ENCODE measurements around the gene DHX38.
"Not testable (repeated sequence)": the region's sequence is repeated elsewhere in the genome, so short reads cannot be mapped to it uniquely, and the experiment has no call there.

DNA sequence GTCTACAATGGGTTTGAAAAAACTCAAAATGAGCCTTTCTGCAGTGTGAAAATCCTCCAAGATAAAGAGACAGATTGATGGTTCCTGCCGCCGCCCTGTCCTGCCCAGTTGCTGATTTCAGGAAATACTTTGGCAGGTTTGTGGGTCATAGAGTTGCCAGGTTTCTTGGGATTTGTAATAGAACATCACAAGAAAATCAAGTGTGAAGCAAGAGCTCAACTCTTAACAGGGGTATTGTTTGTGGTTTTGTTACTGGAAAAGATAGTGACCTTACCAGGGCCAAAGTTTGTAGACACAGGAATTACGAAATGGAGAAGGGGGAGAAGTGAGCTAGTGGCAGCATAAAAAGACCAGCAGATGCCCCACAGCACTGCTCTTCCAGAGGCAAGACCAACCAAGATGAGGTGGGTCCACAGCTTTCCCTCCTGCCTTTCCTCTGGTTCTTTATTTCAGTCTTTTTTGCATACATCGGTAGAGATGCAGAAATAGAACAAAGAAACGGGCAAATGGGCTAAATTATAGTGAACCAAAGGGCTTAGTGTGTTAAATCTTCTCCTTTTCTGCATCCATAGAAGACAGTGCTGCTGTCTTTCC is 39.3 kb upstream of the DHX38 start, which contains the start of gene HP:
- TF ChIP-seq, protein P1, sequence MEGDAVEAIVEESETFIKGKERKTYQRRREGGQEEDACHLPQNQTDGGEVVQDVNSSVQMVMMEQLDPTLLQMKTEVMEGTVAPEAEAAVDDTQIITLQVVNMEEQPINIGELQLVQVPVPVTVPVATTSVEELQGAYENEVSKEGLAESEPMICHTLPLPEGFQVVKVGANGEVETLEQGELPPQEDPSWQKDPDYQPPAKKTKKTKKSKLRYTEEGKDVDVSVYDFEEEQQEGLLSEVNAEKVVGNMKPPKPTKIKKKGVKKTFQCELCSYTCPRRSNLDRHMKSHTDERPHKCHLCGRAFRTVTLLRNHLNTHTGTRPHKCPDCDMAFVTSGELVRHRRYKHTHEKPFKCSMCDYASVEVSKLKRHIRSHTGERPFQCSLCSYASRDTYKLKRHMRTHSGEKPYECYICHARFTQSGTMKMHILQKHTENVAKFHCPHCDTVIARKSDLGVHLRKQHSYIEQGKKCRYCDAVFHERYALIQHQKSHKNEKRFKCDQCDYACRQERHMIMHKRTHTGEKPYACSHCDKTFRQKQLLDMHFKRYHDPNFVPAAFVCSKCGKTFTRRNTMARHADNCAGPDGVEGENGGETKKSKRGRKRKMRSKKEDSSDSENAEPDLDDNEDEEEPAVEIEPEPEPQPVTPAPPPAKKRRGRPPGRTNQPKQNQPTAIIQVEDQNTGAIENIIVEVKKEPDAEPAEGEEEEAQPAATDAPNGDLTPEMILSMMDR (conservative IDR thresholded peaks at IDR 0.05; ENCODE audit: low read length): not testable (repeated sequence)
- not testable (repeated sequence) for TF ChIP-seq EZH2phosphoT487 (IDR thresholded peaks at IDR 0.05; ENCODE audit: borderline replicate concordance)

All from Loucy (cell line).